C4-2B (cell line): ENCODE measurements around the gene ITGB3.

Experiments used
- ZFX ChIP-seq: fragments of 450-650 bp; IDR thresholded peaks from 2 replicates; pipeline ENCODE4 v1.6.1; 2017
- TF ChIP-seq, protein P1 (sequence below): fragments of 450-650 bp; conservative IDR thresholded peaks from 2 replicates; pipeline ENCODE4 v1.5.1; 2017; ENCODE audit warnings: mild to moderate bottlenecking

DNA sequence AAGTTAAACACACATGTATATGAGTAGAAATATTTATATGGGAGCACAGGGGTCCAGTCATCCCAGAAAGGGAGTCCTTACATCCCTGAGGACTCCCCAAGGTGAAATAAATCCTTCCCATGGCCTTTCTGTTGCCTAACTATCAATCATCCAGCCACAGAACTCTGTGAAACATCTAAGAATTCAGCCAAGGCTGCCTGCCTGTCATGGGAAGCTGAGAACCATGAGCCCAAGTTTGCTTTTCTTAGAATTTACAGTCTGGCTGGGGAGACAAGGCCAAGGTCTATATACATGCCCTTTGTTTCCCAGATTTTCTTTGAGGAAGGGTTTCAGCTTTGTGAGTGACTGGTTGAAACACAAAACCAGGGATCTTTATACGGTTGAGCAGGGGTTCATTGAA is 28.7 kb upstream of the ITGB3 start:
- TF ChIP-seq, protein P1, sequence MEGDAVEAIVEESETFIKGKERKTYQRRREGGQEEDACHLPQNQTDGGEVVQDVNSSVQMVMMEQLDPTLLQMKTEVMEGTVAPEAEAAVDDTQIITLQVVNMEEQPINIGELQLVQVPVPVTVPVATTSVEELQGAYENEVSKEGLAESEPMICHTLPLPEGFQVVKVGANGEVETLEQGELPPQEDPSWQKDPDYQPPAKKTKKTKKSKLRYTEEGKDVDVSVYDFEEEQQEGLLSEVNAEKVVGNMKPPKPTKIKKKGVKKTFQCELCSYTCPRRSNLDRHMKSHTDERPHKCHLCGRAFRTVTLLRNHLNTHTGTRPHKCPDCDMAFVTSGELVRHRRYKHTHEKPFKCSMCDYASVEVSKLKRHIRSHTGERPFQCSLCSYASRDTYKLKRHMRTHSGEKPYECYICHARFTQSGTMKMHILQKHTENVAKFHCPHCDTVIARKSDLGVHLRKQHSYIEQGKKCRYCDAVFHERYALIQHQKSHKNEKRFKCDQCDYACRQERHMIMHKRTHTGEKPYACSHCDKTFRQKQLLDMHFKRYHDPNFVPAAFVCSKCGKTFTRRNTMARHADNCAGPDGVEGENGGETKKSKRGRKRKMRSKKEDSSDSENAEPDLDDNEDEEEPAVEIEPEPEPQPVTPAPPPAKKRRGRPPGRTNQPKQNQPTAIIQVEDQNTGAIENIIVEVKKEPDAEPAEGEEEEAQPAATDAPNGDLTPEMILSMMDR = no peak
- TF ChIP-seq ZFX = no peak
